Panc1 (cell line): ENCODE results near the gene RAB11FIP3. TPM values are rescaled to one million over a fixed set of nuclear protein-coding genes. Genes with fewer than 3 reads are reported as not detected.

Experiments used
- ATAC-seq: fragments of 200-7000 bp; cut with Tn5 transposase; 2 replicates; pipeline ENCODE4 v1.9.1; 2020; ENCODE audit warnings: mild to moderate bottlenecking, moderate library complexity
- BruUV-seq: library from RNA; stranded (reverse); fragments of 400-500 nt; replicated peaks from 2 replicates; lab custom pipeline; 2021; lab: Mats Ljungman, UMichigan
- CTCF ChIA-PET: fragments of 300-600 bp; sonication (Branson Sonifier 250); formaldehyde crosslinking; loops from one replicate; lab custom pipeline; 2022; ENCODE audit warnings: antibody characterized with exemption; lab: Charles Lee
- POLR2A ChIA-PET: fragments of 300-600 bp; sonication (Branson Sonifier 250); formaldehyde crosslinking; loops from one replicate; lab custom pipeline; 2022; ENCODE audit warnings: antibody characterized with exemption; lab: Charles Lee
- DNase-seq: peaks from one replicate; pipeline ENCODE4 v3.0.0-alpha.2; 2010; ENCODE audit warnings: low read depth, low spot score
- H3K27ac ChIP-seq: 2 replicates; pipeline ENCODE4 v1.5.1; 2011; ENCODE audit warnings: mild to moderate bottlenecking, low read length, inconsistent platforms
- H3K27me3 ChIP-seq: fragments of 200-500 bp; sonication (Bioruptor generic); 2 replicates; pipeline ENCODE4 v1.6.0; 2014; ENCODE audit warnings: low read length, inconsistent platforms; ENCODE audit not compliant: control insufficient read depth, insufficient read depth
- H3K36me3 ChIP-seq: fragments of 200-500 bp; sonication (Bioruptor generic); 2 replicates; pipeline ENCODE4 v1.5.1; 2014; ENCODE audit warnings: inconsistent platforms, mild to moderate bottlenecking, low read length, moderate library complexity; ENCODE audit not compliant: control insufficient read depth, insufficient read depth
- H3K4me1 ChIP-seq: 2 replicates; pipeline ENCODE4 v1.5.1; 2011; ENCODE audit warnings: inconsistent platforms, mild to moderate bottlenecking, low read length, moderate library complexity; ENCODE audit not compliant: control insufficient read depth, insufficient read depth
- H3K4me3 ChIP-seq, 2 experiments: 2 replicates each; pipeline ENCODE4 v1.5.1; 2011 to 2012; ENCODE audit warnings: low read depth in 2 of 2, low read length in 2 of 2, mild to moderate bottlenecking in 2 of 2, inconsistent platforms in 1 of 2, moderate library complexity in 1 of 2
- H3K9me3 ChIP-seq: fragments of 200-500 bp; sonication (Bioruptor generic); 2 replicates; pipeline ENCODE4 v1.5.1; 2014; ENCODE audit warnings: low read depth, mild to moderate bottlenecking, inconsistent platforms, low read length, moderate library complexity; ENCODE audit not compliant: control insufficient read depth, insufficient read depth
- CTCF ChIP-seq: fragments of 450-650 bp; IDR thresholded peaks from 2 replicates; pipeline ENCODE4 v1.5.1; 2017; ENCODE audit warnings: mild to moderate bottlenecking
- POLR2AphosphoS5 ChIP-seq: IDR thresholded peaks from 2 replicates; pipeline ENCODE4 v1.6.1; 2012; ENCODE audit warnings: mild to moderate bottlenecking, low read depth, low read length, moderate library complexity
- SIN3A ChIP-seq: IDR thresholded peaks from 2 replicates; pipeline ENCODE4 v1.6.1; 2012; ENCODE audit warnings: low read depth, mild to moderate bottlenecking, low read length, moderate library complexity, borderline replicate concordance; ENCODE audit not compliant: insufficient read depth
- TCF7L2 ChIP-seq: IDR thresholded peaks from 2 replicates; pipeline ENCODE4 v1.6.1; 2011; ENCODE audit warnings: mild to moderate bottlenecking, low read depth, low read length, inconsistent platforms
- in situ Hi-C: cut with HindIII; loops from 2 replicates; pipeline ENCODE4 v1.10.0; 2016; ENCODE audit warnings: low sequenced_read_pairs, low pct_unique_long_range_greater_than_20kb
- intact Hi-C: fragments of 100-400 bp; cut with micrococcal nuclease; formaldehyde crosslinking; loops from one replicate; pipeline ENCODE4 v1.10.0; 2022; ENCODE audit not compliant: unreplicated experiment
- total RNA-seq: library from RNA; stranded (reverse); gene quantifications from one replicate; pipeline ENCODE4 v1.2.1, GENCODE V29; 2021; ENCODE audit not compliant: unreplicated experiment
- TF ChIP-seq, protein P1 (sequence below), 2 experiments: IDR thresholded peaks; 2 replicates each; pipeline ENCODE4 v1.6.1; 2011 to 2012; ENCODE audit warnings: low read depth in 2 of 2, control low read depth in 1 of 2, low read length in 1 of 2, mild to moderate bottlenecking in 1 of 2, moderate library complexity in 1 of 2; ENCODE audit not compliant: insufficient read depth in 1 of 2

The RAB11FIP3 gene
- total RNA-seq, 1 experiment from 2014 or later = 57.3 TPM

- CTCF ChIA-PET = no interaction called here
- peak within 1 kb of the TSS in 1 of 2 experiments; percentile 18; a peak in 2 of 4 replicates for H3K4me3 ChIP-seq
- no peaks in the 10 kb centered on the region for H3K27me3 ChIP-seq
- peak within 1 kb of the TSS; percentile 93 for H3K27ac ChIP-seq
- ATAC-seq = peak; percentile 35
- no peaks in the 10 kb centered on the region for H3K36me3 ChIP-seq
- no peak for DNase-seq
- BruUV-seq = no TSS peak
- no peak for TF ChIP-seq POLR2AphosphoS5
- in situ Hi-C loops (no loop called here), intact Hi-C loops (no loop called here)
- POLR2A ChIA-PET = interaction anchor here (0.6 kb wide), 1 partner anchor 165 kb away, joined by 13 read pairs; the partner anchor contains the start of gene DECR2
- H3K4me1 ChIP-seq = peaks cover 57% of the 10 kb centered on the region
- no peaks in the 10 kb centered on the region for H3K9me3 ChIP-seq
These were observed 141.3 kb downstream of the RAB11FIP3 start, which contains the start of gene NHLRC4 for GRCh38 chr16:566475-567372. Gene NHLRC4 (plus strand): TSS chr16:567005. CDS start chr16:568048, 1,043 bp downstream.

GRCh38 chr16:567373-568256 is 142.2 kb downstream of the RAB11FIP3 start:
- POLR2A ChIA-PET = interaction anchor here (0.6 kb wide), 1 partner anchor 166 kb away, joined by 13 read pairs; the partner anchor contains the start of gene DECR2

More at GRCh38 chr16:567373-568256, 142.2 kb downstream of the RAB11FIP3 start:
- ATAC-seq (no peak), DNase-seq (no peak)
- CTCF ChIA-PET = interaction anchor here (0.6 kb wide), 1 partner anchor 290 kb away, joined by 3 read pairs; no protein-coding TSS in a partner anchor
- no peak overlapping the region for H3K4me3 ChIP-seq
- peak overlapping the region; percentile 93 for H3K27ac ChIP-seq
- H3K9me3 ChIP-seq = no peaks in the 10 kb centered on the region
- H3K27me3 ChIP-seq = no peaks in the 10 kb centered on the region
- intact Hi-C loops = no loop called here
- in situ Hi-C loops = no loop called here
- H3K36me3 ChIP-seq = no peaks in the 10 kb centered on the region
- TF ChIP-seq POLR2AphosphoS5 = no peak
- no peak for TF ChIP-seq SIN3A
- no peak for TF ChIP-seq CTCF
- no peak for TF ChIP-seq TCF7L2
- TF ChIP-seq, protein P1, sequence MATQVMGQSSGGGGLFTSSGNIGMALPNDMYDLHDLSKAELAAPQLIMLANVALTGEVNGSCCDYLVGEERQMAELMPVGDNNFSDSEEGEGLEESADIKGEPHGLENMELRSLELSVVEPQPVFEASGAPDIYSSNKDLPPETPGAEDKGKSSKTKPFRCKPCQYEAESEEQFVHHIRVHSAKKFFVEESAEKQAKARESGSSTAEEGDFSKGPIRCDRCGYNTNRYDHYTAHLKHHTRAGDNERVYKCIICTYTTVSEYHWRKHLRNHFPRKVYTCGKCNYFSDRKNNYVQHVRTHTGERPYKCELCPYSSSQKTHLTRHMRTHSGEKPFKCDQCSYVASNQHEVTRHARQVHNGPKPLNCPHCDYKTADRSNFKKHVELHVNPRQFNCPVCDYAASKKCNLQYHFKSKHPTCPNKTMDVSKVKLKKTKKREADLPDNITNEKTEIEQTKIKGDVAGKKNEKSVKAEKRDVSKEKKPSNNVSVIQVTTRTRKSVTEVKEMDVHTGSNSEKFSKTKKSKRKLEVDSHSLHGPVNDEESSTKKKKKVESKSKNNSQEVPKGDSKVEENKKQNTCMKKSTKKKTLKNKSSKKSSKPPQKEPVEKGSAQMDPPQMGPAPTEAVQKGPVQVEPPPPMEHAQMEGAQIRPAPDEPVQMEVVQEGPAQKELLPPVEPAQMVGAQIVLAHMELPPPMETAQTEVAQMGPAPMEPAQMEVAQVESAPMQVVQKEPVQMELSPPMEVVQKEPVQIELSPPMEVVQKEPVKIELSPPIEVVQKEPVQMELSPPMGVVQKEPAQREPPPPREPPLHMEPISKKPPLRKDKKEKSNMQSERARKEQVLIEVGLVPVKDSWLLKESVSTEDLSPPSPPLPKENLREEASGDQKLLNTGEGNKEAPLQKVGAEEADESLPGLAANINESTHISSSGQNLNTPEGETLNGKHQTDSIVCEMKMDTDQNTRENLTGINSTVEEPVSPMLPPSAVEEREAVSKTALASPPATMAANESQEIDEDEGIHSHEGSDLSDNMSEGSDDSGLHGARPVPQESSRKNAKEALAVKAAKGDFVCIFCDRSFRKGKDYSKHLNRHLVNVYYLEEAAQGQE (IDR thresholded peaks at IDR 0.05; ENCODE audit: insufficient read depth in 1 of 2, low read depth in 2 of 2, low read length in 1 of 2) = no peak
- no TSS peak for BruUV-seq
- peaks cover 60% of the 10 kb centered on the region for H3K4me1 ChIP-seq
